Effector memory CD8-positive, alpha-beta T cell (primary cell): ENCODE measurements around the gene ENPP7.

Experiments
- ATAC-seq: fragments of 150-1000 bp; cut with Tn5 transposase; replicated peaks from 2 replicates; pipeline ENCODE4 v1.10.0; 2021; ENCODE audit warnings: mild to moderate bottlenecking, moderate library complexity
- DNase-seq, 3 experiments: peaks; one replicate each; pipeline ENCODE4 v3.0.0; 2021
- H3K27ac Mint-ChIP-seq, 2 donors: one replicate each; pipeline ENCODE4 v1.8.0; 2022; ENCODE audit warnings: mild to moderate bottlenecking in 2 of 2, mixed read lengths in 2 of 2, moderate library complexity in 2 of 2
- H3K27me3 Mint-ChIP-seq, 2 donors: one replicate each; pipeline ENCODE4 v1.8.0; 2022; ENCODE audit warnings: mixed read lengths in 2 of 2
- H3K36me3 Mint-ChIP-seq: one replicate; pipeline ENCODE4 v1.8.0; 2022; ENCODE audit warnings: mild to moderate bottlenecking, moderate library complexity, mixed read lengths; ENCODE audit not compliant: insufficient read depth
- H3K4me1 Mint-ChIP-seq, 2 donors: one replicate each; pipeline ENCODE4 v1.8.0; 2022; ENCODE audit warnings: low read depth in 2 of 2, mixed read lengths in 2 of 2
- H3K4me3 Mint-ChIP-seq, 2 donors: one replicate each; pipeline ENCODE4 v1.8.0; 2022; ENCODE audit warnings: mild to moderate bottlenecking in 2 of 2, mixed read lengths in 2 of 2, moderate library complexity in 2 of 2
- H3K9me3 Mint-ChIP-seq, 2 donors: one replicate each; pipeline ENCODE4 v1.8.0; 2022; ENCODE audit warnings: mixed read lengths in 2 of 2

Gene ENPP7

GRCh38 chr17:79730437-79730768 lies 340 bp upstream of the ENPP7 start:
- DNase-seq: no peak
- Mint-ChIP-seq H3K27me3 (no peaks in the 10 kb centered on the region), H3K4me1 (peaks cover 4 to 37% of the 10 kb centered on the region in 2 donors), H3K4me3 (no peak overlapping the region), H3K9me3 (no peaks in the 10 kb centered on the region), H3K36me3 (peaks cover 3% of the 10 kb centered on the region), H3K27ac (no peak overlapping the region)
- no peak for ATAC-seq

- H3K36me3 Mint-ChIP-seq: peaks cover 3% of the 10 kb centered on the region
- peaks cover 4 to 37% of the 10 kb centered on the region in 2 donors for H3K4me1 Mint-ChIP-seq
- ATAC-seq (no peak), DNase-seq (no peak)
- H3K27ac Mint-ChIP-seq: peak overlapping the region; percentile 13 to 96
- H3K9me3 Mint-ChIP-seq: no peaks in the 10 kb centered on the region
- H3K27me3 Mint-ChIP-seq: peaks cover 2% of the 10 kb centered on the region in 2 donors
- H3K4me3 Mint-ChIP-seq: peak overlapping the region in 1 of 2 donors; percentile 96
Measured at GRCh38 chr17:79732254-79732653, 1.5 kb downstream of the ENPP7 start.

- Mint-ChIP-seq H3K9me3 (no peaks in the 10 kb centered on the region), H3K27ac (peak overlapping the region; percentile 59 to 96), H3K4me1 (peaks cover 4 to 33% of the 10 kb centered on the region in 2 donors), H3K36me3 (peaks cover 3% of the 10 kb centered on the region), H3K4me3 (peak overlapping the region; percentile 61 to 96), H3K27me3 (peaks cover 10% of the 10 kb centered on the region in 2 donors)
- ATAC-seq (peak; percentile 82), DNase-seq (peak in 2 of 3 experiments; percentile 34 to 37)
Measured at GRCh38 chr17:79732804-79733691, 2.3 kb downstream of the ENPP7 start.

- peaks cover 14 to 16% of the 10 kb centered on the region in 2 donors for H3K27me3 Mint-ChIP-seq
- H3K4me1 Mint-ChIP-seq: peaks cover 4 to 29% of the 10 kb centered on the region in 2 donors
- DNase-seq (no peak), ATAC-seq (no peak)
- peaks cover 3% of the 10 kb centered on the region for H3K36me3 Mint-ChIP-seq
- H3K27ac Mint-ChIP-seq: peak overlapping the region; percentile 59 to 96
- H3K9me3 Mint-ChIP-seq: no peaks in the 10 kb centered on the region
- peak overlapping the region; percentile 61 to 96 for H3K4me3 Mint-ChIP-seq
Measured at GRCh38 chr17:79733692-79734070, 2.9 kb downstream of the ENPP7 start.

DNA sequence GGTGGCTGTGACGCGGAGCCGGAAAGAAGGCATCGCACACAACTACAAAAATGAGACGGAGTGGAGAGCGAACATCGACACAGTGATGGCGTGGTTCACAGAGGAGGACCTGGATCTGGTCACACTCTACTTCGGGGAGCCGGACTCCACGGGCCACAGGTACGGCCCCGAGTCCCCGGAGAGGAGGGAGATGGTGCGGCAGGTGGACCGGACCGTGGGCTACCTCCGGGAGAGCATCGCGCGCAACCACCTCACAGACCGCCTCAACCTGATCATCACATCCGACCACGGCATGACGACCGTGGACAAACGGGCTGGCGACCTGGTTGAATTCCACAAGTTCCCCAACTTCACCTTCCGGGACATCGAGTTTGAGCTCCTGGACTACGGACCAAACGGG lies 4.4 kb downstream of the ENPP7 start:
- H3K4me1 Mint-ChIP-seq: peaks cover 4 to 19% of the 10 kb centered on the region in 2 donors
- no peak overlapping the region for H3K27ac Mint-ChIP-seq
- H3K9me3 Mint-ChIP-seq: no peaks in the 10 kb centered on the region
- ATAC-seq (no peak), DNase-seq (no peak)
- no peak overlapping the region for H3K4me3 Mint-ChIP-seq
- H3K36me3 Mint-ChIP-seq: peaks cover 3% of the 10 kb centered on the region
- peaks cover 29 to 30% of the 10 kb centered on the region in 2 donors for H3K27me3 Mint-ChIP-seq

GRCh38 chr17:79737046-79737921 lies 6.5 kb downstream of the ENPP7 start:
- no peak for DNase-seq
- Mint-ChIP-seq H3K9me3 (no peaks in the 10 kb centered on the region), H3K4me1 (peaks cover 4 to 16% of the 10 kb centered on the region in 2 donors), H3K36me3 (peaks cover 3% of the 10 kb centered on the region), H3K27ac (no peak overlapping the region), H3K27me3 (peaks cover 37 to 44% of the 10 kb centered on the region in 2 donors), H3K4me3 (no peak overlapping the region)
- no peak for ATAC-seq

- ATAC-seq (no peak), DNase-seq (no peak)
- Mint-ChIP-seq H3K4me3 (no peak overlapping the region), H3K9me3 (no peaks in the 10 kb centered on the region), H3K36me3 (peaks cover under 1% of the 10 kb centered on the region), H3K4me1 (peaks cover 4 to 10% of the 10 kb centered on the region in 2 donors), H3K27me3 (peaks cover 37 to 46% of the 10 kb centered on the region in 2 donors), H3K27ac (no peak overlapping the region)
Measured at GRCh38 chr17:79737922-79738578, 7.3 kb downstream of the ENPP7 start.

- no peaks in the 10 kb centered on the region for H3K9me3 Mint-ChIP-seq
- peaks cover 0 to 4% of the 10 kb centered on the region in 2 donors for H3K4me1 Mint-ChIP-seq
- ATAC-seq: no peak
- no peak overlapping the region for H3K27ac Mint-ChIP-seq
- no peak overlapping the region for H3K4me3 Mint-ChIP-seq
- no peak for DNase-seq
- H3K36me3 Mint-ChIP-seq: no peaks in the 10 kb centered on the region
- H3K27me3 Mint-ChIP-seq: peaks cover 42 to 52% of the 10 kb centered on the region in 2 donors
Measured at GRCh38 chr17:79738643-79739042, 7.9 kb downstream of the ENPP7 start.

GRCh38 chr17:79739148-79740062 lies 8.7 kb downstream of the ENPP7 start:
- H3K27me3 Mint-ChIP-seq: peaks cover 42 to 55% of the 10 kb centered on the region in 2 donors
- ATAC-seq: no peak
- peaks cover 0 to 3% of the 10 kb centered on the region in 2 donors for H3K4me1 Mint-ChIP-seq
- no peaks in the 10 kb centered on the region for H3K36me3 Mint-ChIP-seq
- no peak overlapping the region for H3K4me3 Mint-ChIP-seq
- no peak for DNase-seq
- no peak overlapping the region for H3K27ac Mint-ChIP-seq
- H3K9me3 Mint-ChIP-seq: no peaks in the 10 kb centered on the region

DNA sequence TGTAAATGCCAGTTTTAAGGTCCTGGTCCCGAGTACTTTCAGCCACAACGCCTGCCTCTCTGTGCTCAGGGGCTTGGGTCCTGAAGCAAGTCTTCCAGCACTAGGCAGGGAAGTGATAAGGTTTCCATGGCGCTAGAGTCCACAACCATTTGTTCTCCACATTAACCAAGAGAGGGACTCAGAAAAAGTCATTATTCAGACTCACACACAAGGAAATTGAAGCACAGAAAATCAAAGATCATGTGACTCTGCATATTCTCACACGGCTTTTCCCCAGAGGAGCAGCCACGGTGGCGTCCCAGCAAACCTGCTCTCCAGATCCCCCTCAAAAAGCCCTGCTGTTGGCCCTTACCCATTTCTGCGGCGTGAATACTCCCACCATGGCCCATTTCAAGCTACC lies 9.7 kb downstream of the ENPP7 start:
- peaks cover 47 to 64% of the 10 kb centered on the region in 2 donors for H3K27me3 Mint-ChIP-seq
- H3K9me3 Mint-ChIP-seq: no peaks in the 10 kb centered on the region

GRCh38 chr17:79741401-79741750 lies 10.6 kb downstream of the ENPP7 start:
- Mint-ChIP-seq H3K4me3 (no peak overlapping the region), H3K36me3 (peaks cover 5% of the 10 kb centered on the region), H3K27ac (no peak overlapping the region), H3K9me3 (no peaks in the 10 kb centered on the region), H3K27me3 (peaks cover 52 to 72% of the 10 kb centered on the region in 2 donors), H3K4me1 (peaks cover 0 to 8% of the 10 kb centered on the region in 2 donors)
- DNase-seq (no peak), ATAC-seq (no peak)

More for the DNA sequence above, 9.7 kb downstream of the ENPP7 start:
- H3K27ac Mint-ChIP-seq: no peak overlapping the region
- no peak for ATAC-seq
- no peak overlapping the region for H3K4me3 Mint-ChIP-seq
- H3K36me3 Mint-ChIP-seq: no peaks in the 10 kb centered on the region
- peaks cover 0 to 5% of the 10 kb centered on the region in 2 donors for H3K4me1 Mint-ChIP-seq
- no peak for DNase-seq

DNA sequence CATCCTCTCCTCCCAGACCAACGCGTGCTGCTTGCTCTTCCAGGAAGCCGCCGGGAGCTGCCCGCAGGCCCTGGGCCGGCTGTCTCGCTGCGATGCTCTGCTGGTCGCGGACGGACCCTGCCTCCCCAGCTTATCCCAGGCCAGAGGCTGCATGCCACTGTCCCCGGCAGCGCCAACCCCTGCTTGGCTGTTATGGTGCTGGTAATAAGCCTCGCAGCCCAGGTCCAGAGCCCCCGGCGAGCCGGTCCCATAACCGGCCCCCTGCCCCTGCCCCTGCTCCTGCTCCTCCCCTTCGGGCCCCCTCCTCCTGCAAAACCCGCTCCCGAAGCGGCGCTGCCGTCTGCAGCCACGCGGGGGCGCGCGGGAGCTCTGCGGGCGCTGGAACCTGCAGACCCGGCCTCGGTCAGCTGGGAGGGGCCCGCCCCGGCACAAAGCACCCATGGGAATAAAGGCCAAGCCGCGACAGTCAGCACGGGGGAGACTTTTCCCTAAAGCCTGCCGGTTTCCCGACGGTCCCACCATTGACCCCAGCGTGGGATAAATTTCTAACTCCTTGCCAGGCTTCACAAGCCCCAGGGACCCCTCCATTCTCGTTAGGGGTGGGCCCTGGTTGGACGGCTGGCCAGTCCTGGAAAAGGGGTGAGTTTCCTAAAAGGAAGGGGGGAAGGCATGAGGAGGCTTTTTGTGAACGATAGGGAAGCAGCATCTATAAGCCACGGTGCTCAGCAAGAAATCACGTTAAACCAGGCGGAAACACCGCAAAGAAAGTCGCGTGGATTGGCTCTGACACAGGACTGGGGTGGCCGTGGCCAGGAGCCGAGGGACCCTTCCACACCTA lies 11.2 kb downstream of the ENPP7 start:
- peaks cover 55 to 78% of the 10 kb centered on the region in 2 donors for H3K27me3 Mint-ChIP-seq
- H3K27ac Mint-ChIP-seq: no peak overlapping the region
- H3K9me3 Mint-ChIP-seq: no peaks in the 10 kb centered on the region
- H3K4me3 Mint-ChIP-seq: no peak overlapping the region
- peaks cover 5% of the 10 kb centered on the region for H3K36me3 Mint-ChIP-seq
- peak; percentile 59 for ATAC-seq
- peak; percentile 64 to 76 (median 70) for DNase-seq
- H3K4me1 Mint-ChIP-seq: peaks cover 0 to 12% of the 10 kb centered on the region in 2 donors
